ENCODE measurements around the gene STIP1.
"Not testable (repeated sequence)": the region's sequence is repeated elsewhere in the genome, so short reads cannot be mapped to it uniquely, and the experiment has no call there.

The STIP1 gene

DNA sequence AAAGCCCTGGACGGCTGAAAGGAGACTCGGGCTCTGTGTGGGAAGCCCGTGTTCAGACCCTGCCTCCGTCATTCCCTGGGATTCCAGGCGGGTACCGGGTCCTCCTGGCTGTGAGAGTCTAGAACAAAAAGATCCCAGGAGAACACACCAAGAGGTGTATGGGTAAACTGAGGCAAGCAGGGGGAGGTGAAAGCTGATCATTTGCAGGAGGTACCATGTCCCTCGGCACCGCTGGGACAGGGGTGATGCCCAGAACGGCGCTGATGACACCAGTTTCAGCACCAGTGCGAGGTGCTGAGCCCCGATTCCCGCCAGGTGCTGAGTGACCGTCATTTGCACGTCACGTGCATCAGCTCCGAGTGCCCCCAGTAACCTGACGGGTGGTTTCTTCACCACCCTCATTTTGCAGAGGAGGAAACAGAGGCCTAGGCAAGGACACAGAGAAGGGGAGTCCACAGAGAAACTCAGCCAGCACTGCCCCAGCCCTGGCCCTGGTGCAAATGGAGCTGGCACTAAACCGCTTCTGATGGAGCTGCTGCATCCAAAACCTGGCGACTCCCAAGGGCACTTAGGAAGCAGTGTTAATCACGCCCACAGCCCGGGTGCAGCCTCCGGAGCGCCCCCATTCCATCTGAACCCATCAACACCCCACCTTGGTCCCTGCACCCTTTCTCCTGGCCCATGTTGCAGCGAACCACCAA is 36.9 kb upstream of the STIP1 start:
- no peak overlapping the region for H3K27ac ChIP-seq (ENCODE audit: low read length)
- H3K4me1 ChIP-seq (ENCODE audit: insufficient read depth, low read length) = peaks cover under 1% of the 10 kb centered on the region; the same call in 1 of the 2 replicates
- H3K27me3 ChIP-seq (ENCODE audit: insufficient read depth, low read length) = no peaks in the 10 kb centered on the region; the same call in 1 of the 2 replicates
- H3K9ac ChIP-seq (ENCODE audit: low read depth, low read length) = no peak overlapping the region
- no peaks in the 10 kb centered on the region for H3K36me3 ChIP-seq (ENCODE audit: insufficient read depth, low read depth, low read length)
- no peak overlapping the region for H3K4me3 ChIP-seq (ENCODE audit: low read length)
- H3K9me3 ChIP-seq (ENCODE audit: insufficient read depth, low read depth, low read length) = no peaks in the 10 kb centered on the region

DNA sequence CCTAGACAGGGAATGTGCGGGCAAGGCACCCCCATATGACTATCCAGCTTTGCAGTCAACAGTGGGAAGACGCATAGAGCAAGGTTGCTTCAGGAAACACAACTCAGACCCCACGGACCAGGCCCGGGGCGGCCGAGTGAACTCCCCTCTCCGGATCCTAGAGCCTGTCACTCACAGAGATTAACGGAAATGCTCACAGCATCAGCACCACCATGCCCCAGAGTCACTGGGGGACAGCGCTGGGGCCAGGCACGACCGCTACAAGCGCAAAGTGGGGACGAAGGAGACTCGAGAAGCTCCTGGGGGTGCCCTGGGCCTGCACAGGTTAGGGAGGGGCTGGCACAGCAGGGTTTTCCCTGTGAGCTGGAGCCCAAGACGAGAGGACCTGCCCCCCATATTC is 35.9 kb upstream of the STIP1 start:
- no peaks in the 10 kb centered on the region; the same call in 1 of the 2 replicates for H3K27me3 ChIP-seq (ENCODE audit: insufficient read depth, low read length)
- H3K4me1 ChIP-seq (ENCODE audit: insufficient read depth, low read length) = peaks cover 4% of the 10 kb centered on the region; the same call in 1 of the 2 replicates

GRCh38 chr11:64150481-64151239 is 35.3 kb upstream of the STIP1 start:
- Histone ChIP-seq H3K27ac (ENCODE audit: low read length) (no peak overlapping the region), H3K27me3 (ENCODE audit: insufficient read depth, low read length) (no peaks in the 10 kb centered on the region; the same call in 1 of the 2 replicates), H3K4me3 (ENCODE audit: low read length) (no peak overlapping the region), H3K36me3 (ENCODE audit: insufficient read depth, low read depth, low read length) (no peaks in the 10 kb centered on the region), H3K9ac (ENCODE audit: low read depth, low read length) (no peak overlapping the region), H3K9me3 (ENCODE audit: insufficient read depth, low read depth, low read length) (no peaks in the 10 kb centered on the region), H3K4me1 (ENCODE audit: insufficient read depth, low read length) (peaks cover 4% of the 10 kb centered on the region; the same call in 1 of the 2 replicates)

More for the DNA sequence above, 35.9 kb upstream of the STIP1 start:
- Histone ChIP-seq H3K36me3 (ENCODE audit: insufficient read depth, low read depth, low read length) (no peaks in the 10 kb centered on the region), H3K9me3 (ENCODE audit: insufficient read depth, low read depth, low read length) (no peaks in the 10 kb centered on the region), H3K9ac (ENCODE audit: low read depth, low read length) (no peak overlapping the region), H3K4me3 (ENCODE audit: low read length) (no peak overlapping the region), H3K27ac (ENCODE audit: low read length) (no peak overlapping the region)

DNA sequence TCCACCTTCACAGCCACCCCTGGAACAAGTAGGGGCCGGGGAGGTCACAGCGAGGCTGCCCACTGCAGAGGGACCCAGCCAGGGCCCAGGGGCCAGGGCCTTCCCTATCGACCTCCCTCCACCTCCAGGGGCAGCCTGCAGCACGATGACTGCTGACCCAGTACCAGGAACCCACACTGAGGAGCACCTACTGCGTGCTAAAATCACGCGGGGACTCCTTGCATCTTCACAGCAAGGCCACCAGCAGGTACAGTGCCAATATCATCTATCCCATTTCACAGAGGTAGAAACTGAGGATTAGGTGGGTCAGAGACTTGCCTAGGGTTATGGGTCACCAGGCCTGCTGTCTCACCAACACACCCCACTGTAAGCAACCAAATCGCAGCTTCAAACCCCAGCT is 34.6 kb upstream of the STIP1 start:
- H3K27ac ChIP-seq (ENCODE audit: low read length) = no peak overlapping the region
- H3K27me3 ChIP-seq (ENCODE audit: insufficient read depth, low read length) = peaks cover 2% of the 10 kb centered on the region; the same call in 1 of the 2 replicates
- no peaks in the 10 kb centered on the region for H3K9me3 ChIP-seq (ENCODE audit: insufficient read depth, low read depth, low read length)
- H3K4me1 ChIP-seq (ENCODE audit: insufficient read depth, low read length) = peaks cover 4% of the 10 kb centered on the region; the same call in 1 of the 2 replicates
- no peak overlapping the region for H3K4me3 ChIP-seq (ENCODE audit: low read length)
- H3K36me3 ChIP-seq (ENCODE audit: insufficient read depth, low read depth, low read length) = no peaks in the 10 kb centered on the region
- no peak overlapping the region for H3K9ac ChIP-seq (ENCODE audit: low read depth, low read length)

GRCh38 chr11:64152841-64153691 is 32.9 kb upstream of the STIP1 start:
- H3K4me3 ChIP-seq (ENCODE audit: low read length) = no peak overlapping the region
- peaks cover 5% of the 10 kb centered on the region; the same call in 1 of the 2 replicates for H3K27me3 ChIP-seq (ENCODE audit: insufficient read depth, low read length)

GRCh38 chr11:64153812-64154211 is 32.2 kb upstream of the STIP1 start:
- peaks cover 4% of the 10 kb centered on the region; the same call in 1 of the 2 replicates for H3K4me1 ChIP-seq (ENCODE audit: insufficient read depth, low read length)
- H3K36me3 ChIP-seq (ENCODE audit: insufficient read depth, low read depth, low read length) = no peaks in the 10 kb centered on the region
- no peak overlapping the region; the same call in 1 of the 2 replicates for H3K9ac ChIP-seq (ENCODE audit: low read depth, low read length)
- H3K9me3 ChIP-seq (ENCODE audit: insufficient read depth, low read depth, low read length) = no peaks in the 10 kb centered on the region
- H3K4me3 ChIP-seq (ENCODE audit: low read length) = no peak overlapping the region
- peaks cover 5% of the 10 kb centered on the region; the same call in 1 of the 2 replicates for H3K27me3 ChIP-seq (ENCODE audit: insufficient read depth, low read length)
- H3K27ac ChIP-seq (ENCODE audit: low read length) = no peak overlapping the region

More at GRCh38 chr11:64152841-64153691, 32.9 kb upstream of the STIP1 start:
- no peak overlapping the region for H3K27ac ChIP-seq (ENCODE audit: low read length)
- H3K9me3 ChIP-seq (ENCODE audit: insufficient read depth, low read depth, low read length) = no peaks in the 10 kb centered on the region
- no peaks in the 10 kb centered on the region for H3K36me3 ChIP-seq (ENCODE audit: insufficient read depth, low read depth, low read length)
- peaks cover 4% of the 10 kb centered on the region; the same call in 1 of the 2 replicates for H3K4me1 ChIP-seq (ENCODE audit: insufficient read depth, low read length)
- no peak overlapping the region for H3K9ac ChIP-seq (ENCODE audit: low read depth, low read length)

DNA sequence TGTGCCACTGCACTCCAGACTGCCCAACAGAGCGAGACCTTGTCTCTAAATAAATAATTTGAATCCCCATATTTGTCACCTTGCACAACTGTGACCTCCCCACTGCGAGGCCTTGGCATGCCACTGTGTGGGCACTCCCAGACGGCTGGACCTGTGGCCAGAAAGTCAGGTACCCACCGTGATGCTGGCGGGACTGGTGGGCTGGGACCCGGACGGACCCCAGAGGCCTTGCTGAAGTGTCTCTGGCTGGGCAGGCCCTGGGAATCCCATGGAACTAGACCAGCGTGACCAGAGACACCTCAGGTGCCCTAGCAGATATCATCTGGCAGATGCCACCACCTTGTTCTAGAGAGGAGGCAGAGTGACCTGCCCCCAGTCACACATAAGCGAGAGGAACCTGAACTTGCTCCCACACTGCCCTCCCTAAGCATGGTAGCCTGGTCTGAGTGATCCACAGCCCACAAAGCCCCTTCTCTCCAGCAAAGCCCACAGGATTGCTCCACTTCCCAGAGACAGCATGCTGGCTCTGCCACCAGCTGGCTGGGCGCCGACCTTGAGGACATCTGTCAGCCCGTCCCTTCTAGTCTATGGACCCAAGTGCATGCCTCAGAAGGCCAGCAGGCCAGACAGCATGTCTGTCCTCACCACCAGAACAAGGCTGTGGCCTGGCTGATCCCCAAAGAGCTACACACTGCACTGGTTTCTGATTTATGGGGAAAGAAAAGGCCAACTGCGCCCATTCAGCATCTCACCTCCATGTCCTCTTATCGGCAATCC is 29.5 kb upstream of the STIP1 start:
- Histone ChIP-seq H3K9ac (ENCODE audit: low read depth, low read length) (no peak overlapping the region), H3K4me1 (ENCODE audit: insufficient read depth, low read length) (peaks cover 4% of the 10 kb centered on the region; the same call in 1 of the 2 replicates), H3K4me3 (ENCODE audit: low read length) (no peak overlapping the region), H3K27me3 (ENCODE audit: insufficient read depth, low read length) (peaks cover 5% of the 10 kb centered on the region; the same call in 1 of the 2 replicates), H3K36me3 (ENCODE audit: insufficient read depth, low read depth, low read length) (no peaks in the 10 kb centered on the region), H3K9me3 (ENCODE audit: insufficient read depth, low read depth, low read length) (no peaks in the 10 kb centered on the region), H3K27ac (ENCODE audit: low read length) (no peak overlapping the region)

DNA sequence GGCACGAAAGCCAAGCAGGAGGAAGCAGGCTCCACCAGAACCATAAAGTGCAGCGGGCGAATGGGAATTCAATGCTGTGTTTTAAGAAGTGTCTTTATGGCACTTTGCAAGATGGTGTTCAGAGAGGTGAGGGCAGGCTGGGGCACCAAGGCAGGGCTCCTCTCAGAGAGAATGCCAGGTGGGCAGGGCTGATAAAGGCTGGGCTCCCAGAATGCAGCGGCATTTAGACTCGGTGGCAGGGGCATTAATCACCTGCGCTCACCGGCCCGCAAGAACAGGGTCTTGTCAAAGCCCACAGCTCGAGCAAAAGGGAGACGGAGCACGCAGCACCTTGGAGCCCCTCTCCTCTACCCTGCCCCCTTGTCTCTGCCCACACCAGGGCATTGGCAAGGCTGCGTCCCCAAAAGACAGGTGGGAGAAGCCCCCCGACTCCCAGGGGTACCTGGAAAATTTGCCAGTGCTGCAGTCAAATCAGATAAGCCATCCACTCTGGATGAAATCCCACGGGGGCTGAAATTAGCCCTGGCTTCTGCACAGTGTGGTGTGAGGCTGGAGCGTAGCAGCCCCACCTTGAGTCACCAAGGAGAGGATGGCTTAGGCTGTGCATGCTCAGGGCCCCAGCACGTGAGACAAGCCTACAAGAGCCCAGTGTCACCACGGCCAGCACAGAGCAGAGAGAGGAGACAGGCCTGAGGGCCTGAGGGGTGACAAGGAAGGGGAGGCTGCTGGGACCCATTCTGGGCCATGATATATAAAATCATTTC is 28.2 kb upstream of the STIP1 start:
- Histone ChIP-seq H3K9ac (ENCODE audit: low read depth, low read length) (no peak overlapping the region), H3K27ac (ENCODE audit: low read length) (no peak overlapping the region), H3K27me3 (ENCODE audit: insufficient read depth, low read length) (peaks cover 5% of the 10 kb centered on the region; the same call in 1 of the 2 replicates), H3K4me3 (ENCODE audit: low read length) (no peak overlapping the region), H3K9me3 (ENCODE audit: insufficient read depth, low read depth, low read length) (no peaks in the 10 kb centered on the region), H3K4me1 (ENCODE audit: insufficient read depth, low read length) (peaks cover 4% of the 10 kb centered on the region; the same call in 1 of the 2 replicates), H3K36me3 (ENCODE audit: insufficient read depth, low read depth, low read length) (no peaks in the 10 kb centered on the region)

DNA sequence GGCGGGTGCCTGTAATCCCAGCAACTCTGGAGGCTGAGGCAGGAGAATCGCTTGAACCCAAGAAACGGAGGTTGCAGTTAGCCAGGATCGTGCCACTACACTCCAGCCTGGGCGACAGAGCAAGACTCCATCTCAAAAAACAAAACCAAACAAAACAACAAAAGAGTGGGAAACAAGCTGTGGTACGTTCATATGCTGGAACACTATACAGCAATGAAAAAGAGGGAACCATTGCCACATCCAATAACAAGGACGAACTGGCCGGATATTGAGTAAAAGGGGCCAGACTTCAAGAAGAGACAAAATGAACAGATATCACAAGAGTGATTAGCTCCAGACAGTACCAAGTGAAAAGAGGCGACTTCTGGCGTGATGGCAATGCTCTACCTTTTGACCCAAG is 24.9 kb upstream of the STIP1 start:
- H3K9me3 ChIP-seq (ENCODE audit: insufficient read depth, low read depth, low read length) = no peaks in the 10 kb centered on the region
- no peak overlapping the region for H3K9ac ChIP-seq (ENCODE audit: low read depth, low read length)
- H3K4me3 ChIP-seq (ENCODE audit: low read length) = no peak overlapping the region
- no peaks in the 10 kb centered on the region for H3K4me1 ChIP-seq (ENCODE audit: insufficient read depth, low read length)
- H3K27ac ChIP-seq (ENCODE audit: low read length) = no peak overlapping the region
- H3K27me3 ChIP-seq (ENCODE audit: insufficient read depth, low read length) = peaks cover 15% of the 10 kb centered on the region; the same call in 1 of the 2 replicates
- no peaks in the 10 kb centered on the region for H3K36me3 ChIP-seq (ENCODE audit: insufficient read depth, low read depth, low read length)

DNA sequence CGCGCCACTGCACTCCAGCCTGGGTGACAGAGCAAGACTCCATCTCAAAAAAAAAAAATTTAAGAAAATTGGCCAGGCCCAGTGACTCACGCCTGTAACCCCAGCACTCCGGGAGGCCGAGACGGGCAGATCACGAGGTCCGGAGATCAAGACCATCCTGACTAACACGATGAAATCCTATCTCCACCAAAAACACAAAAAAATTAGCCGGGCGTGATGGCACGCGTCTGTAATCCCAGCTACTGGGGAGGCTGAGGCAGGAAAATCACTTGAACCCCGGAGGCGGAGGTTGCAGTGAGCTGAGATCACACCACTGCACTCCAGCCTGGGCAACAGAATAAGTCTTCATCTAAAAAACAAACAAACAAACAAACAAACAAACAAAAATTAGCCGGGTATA is 23.2 kb upstream of the STIP1 start:
- H3K4me3 ChIP-seq (ENCODE audit: low read length); H3K4me1 ChIP-seq (ENCODE audit: insufficient read depth, low read length); H3K9ac ChIP-seq (ENCODE audit: low read depth, low read length); H3K27ac ChIP-seq (ENCODE audit: low read length); H3K9me3 ChIP-seq (ENCODE audit: insufficient read depth, low read depth, low read length); H3K36me3 ChIP-seq (ENCODE audit: insufficient read depth, low read depth, low read length): not testable (repeated sequence)
- H3K27me3 ChIP-seq (ENCODE audit: insufficient read depth, low read length) = peaks cover 15% of the 10 kb centered on the region; the same call in 1 of the 2 replicates
